Psoas muscle (tissue), 8 donors: ENCODE results near the gene DMAC2. TPM values are rescaled to one million over a fixed set of nuclear protein-coding genes. Genes with fewer than 3 reads are reported as not detected.

Experiments used
- ATAC-seq, 4 donors: fragments of 200-7000 bp; cut with Tn5 transposase; one replicate each; pipeline ENCODE4 v1.9.1; 2020; ENCODE audit warnings: moderate library complexity in 3 of 4, mild to moderate bottlenecking in 2 of 4
- DNase-seq, 2 donors: peaks; one replicate each; pipeline ENCODE4 v3.0.0-alpha.2; 2020
- H3K27ac ChIP-seq: fragments of 200-600 bp; one replicate; pipeline ENCODE4 v1.8.0; 2022
- H3K27me3 ChIP-seq, 3 donors: fragments of 200-600 bp in 1 of 3; one replicate each; pipeline versions ENCODE4 v1.6.1 to v1.8.0; 2013 to 2022; ENCODE audit warnings: low read length in 2 of 3, mild to moderate bottlenecking in 2 of 3, moderate library complexity in 1 of 3; ENCODE audit not compliant: insufficient read depth in 3 of 3
- H3K36me3 ChIP-seq, 2 donors: fragments of 200-600 bp in 1 of 2; one replicate each; pipeline versions ENCODE4 v1.6.1 to v1.8.0; 2013 to 2022; ENCODE audit warnings: low read depth in 1 of 2, mild to moderate bottlenecking in 1 of 2, moderate library complexity in 1 of 2; ENCODE audit not compliant: insufficient read depth in 1 of 2
- H3K4me1 ChIP-seq: fragments of 200-600 bp; one replicate; pipeline ENCODE4 v1.8.0; 2022
- H3K4me3 ChIP-seq: fragments of 200-600 bp; one replicate; pipeline ENCODE4 v1.8.0; 2022; ENCODE audit warnings: mild to moderate bottlenecking
- H3K9me3 ChIP-seq: fragments of 200-600 bp; one replicate; pipeline ENCODE4 v1.8.0; 2022
- WGBS, 3 donors: extraction: QIAGEN DNeasy Blood & Tissue Kit; methylation state at CpG; one replicate each; pipeline versions ENCODE4 v1.1.6 to v1.1.7; 2013; 5-methylcytosine and 5-hydroxymethylcytosine counted together
- intact Hi-C, 2 donors: fragments of 100-400 bp; cut with DNase I; formaldehyde crosslinking; loops; one replicate each; pipeline versions ENCODE4 v1.11.0 to v1.14.2; 2022
- polyA plus RNA-seq, 3 donors: library from polyadenylated mRNA; stranded (reverse); fragments of 200-250 nt; gene quantifications; one replicate each; pipeline ENCODE4 v1.2.3, GENCODE V29; 2013
- total RNA-seq, 4 donors: library from RNA; stranded (reverse); fragmentation: NEBNext Ultra II Directional in 2 of 4; extraction: Animal tissue kit (Norgen Biotek cat#: 25700) in 2 of 4; gene quantifications; one replicate each; pipeline versions ENCODE4 v1.2.1 to v1.2.4, GENCODE V29; 2021 to 2023
- TF ChIP-seq, protein P1 (sequence below): fragments of 200-600 bp; IDR thresholded peaks from one replicate; pipeline ENCODE4 v1.8.0; 2022; ENCODE audit warnings: antibody characterized with exemption
- donor health status: healthy with polysubstance abuse.
- donor health status: DM: no; HTN: no; CAD: no; lungs with moderate emphysema.
- donor health status: Bipolar disorder and iron deficiency.
- donor health status: healthy.
- donor health status: DM: yes; HTN: yes; CAD: no.
- donor health status: DM: no; HTN: no; CAD: no.
- donor health status: DM: no; HTN: no; CAD: no.
- donor health status: DM: yes; HTN: yes; CAD: no.

The DMAC2 gene
- total and polyA plus RNA-seq, 7 donors: 37.6 to 113 (median 68.5) TPM

GRCh38 chr19:41407271-41407670, 32.4 kb downstream of the DMAC2 start:
- Histone ChIP-seq H3K27me3 (no peaks in the 10 kb centered on the region), H3K4me3 (no peak overlapping the region), H3K27ac (peak overlapping the region; percentile 30), H3K4me1 (peaks cover 43% of the 10 kb centered on the region), H3K36me3 (peaks cover 0 to 19% of the 10 kb centered on the region in 2 donors), H3K9me3 (no peaks in the 10 kb centered on the region)
- 54 to 67% (median 55%) methylated on average over 4 of the region's 4 CpGs for WGBS, 3 donors
- DNase-seq (no peak), ATAC-seq (no peak)
- TF ChIP-seq, protein P1, sequence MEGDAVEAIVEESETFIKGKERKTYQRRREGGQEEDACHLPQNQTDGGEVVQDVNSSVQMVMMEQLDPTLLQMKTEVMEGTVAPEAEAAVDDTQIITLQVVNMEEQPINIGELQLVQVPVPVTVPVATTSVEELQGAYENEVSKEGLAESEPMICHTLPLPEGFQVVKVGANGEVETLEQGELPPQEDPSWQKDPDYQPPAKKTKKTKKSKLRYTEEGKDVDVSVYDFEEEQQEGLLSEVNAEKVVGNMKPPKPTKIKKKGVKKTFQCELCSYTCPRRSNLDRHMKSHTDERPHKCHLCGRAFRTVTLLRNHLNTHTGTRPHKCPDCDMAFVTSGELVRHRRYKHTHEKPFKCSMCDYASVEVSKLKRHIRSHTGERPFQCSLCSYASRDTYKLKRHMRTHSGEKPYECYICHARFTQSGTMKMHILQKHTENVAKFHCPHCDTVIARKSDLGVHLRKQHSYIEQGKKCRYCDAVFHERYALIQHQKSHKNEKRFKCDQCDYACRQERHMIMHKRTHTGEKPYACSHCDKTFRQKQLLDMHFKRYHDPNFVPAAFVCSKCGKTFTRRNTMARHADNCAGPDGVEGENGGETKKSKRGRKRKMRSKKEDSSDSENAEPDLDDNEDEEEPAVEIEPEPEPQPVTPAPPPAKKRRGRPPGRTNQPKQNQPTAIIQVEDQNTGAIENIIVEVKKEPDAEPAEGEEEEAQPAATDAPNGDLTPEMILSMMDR: no peak
- intact Hi-C loops: no loop called here

DNA sequence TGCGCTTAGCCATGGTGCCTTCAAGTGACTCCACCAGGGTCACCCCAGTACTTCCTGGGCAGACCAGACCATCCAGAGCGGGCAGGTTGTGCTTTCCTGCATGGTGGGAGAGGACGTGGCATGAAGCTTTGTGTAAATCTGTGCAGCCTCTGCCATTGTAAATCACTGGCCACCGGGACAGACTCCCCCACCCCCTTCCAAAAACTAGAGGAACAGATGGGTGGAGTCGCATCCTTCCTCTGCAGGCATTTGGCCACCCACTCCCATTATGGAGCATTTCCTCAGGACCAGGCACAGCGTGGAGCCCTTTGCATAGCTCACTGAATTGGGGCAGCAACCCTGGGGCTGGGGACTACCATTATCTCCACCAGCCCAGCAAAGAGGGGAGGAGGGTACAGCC, 33.9 kb downstream of the DMAC2 start:
- Histone ChIP-seq H3K9me3 (no peaks in the 10 kb centered on the region), H3K4me1 (peaks cover 31% of the 10 kb centered on the region), H3K27me3 (no peaks in the 10 kb centered on the region), H3K4me3 (no peak overlapping the region), H3K27ac (no peak overlapping the region), H3K36me3 (peaks cover 0 to 15% of the 10 kb centered on the region in 2 donors)
- DNase-seq: no peak
- WGBS, 3 donors: 63 to 75% (median 70%) methylated on average over 6 of the region's 6 CpGs
- intact Hi-C loops: no loop called here
- TF ChIP-seq, protein P1: no peak
- ATAC-seq: no peak

- TF ChIP-seq, protein P1: no peak
- ATAC-seq (no peak), DNase-seq (no peak)
- H3K9me3 ChIP-seq: no peaks in the 10 kb centered on the region
- no peaks in the 10 kb centered on the region for H3K27me3 ChIP-seq
- H3K36me3 ChIP-seq: peaks cover 0 to 13% of the 10 kb centered on the region in 2 donors
- peak overlapping the region; percentile 23 for H3K27ac ChIP-seq
- H3K4me3 ChIP-seq: no peak overlapping the region
- H3K4me1 ChIP-seq: peaks cover 21% of the 10 kb centered on the region
- WGBS, 3 donors: 49 to 59% (median 49%) methylated on average over 12 of the region's 12 CpGs
- intact Hi-C loops: no loop called here
These were observed 36.3 kb downstream of the DMAC2 start for GRCh38 chr19:41403181-41403970.

DNA sequence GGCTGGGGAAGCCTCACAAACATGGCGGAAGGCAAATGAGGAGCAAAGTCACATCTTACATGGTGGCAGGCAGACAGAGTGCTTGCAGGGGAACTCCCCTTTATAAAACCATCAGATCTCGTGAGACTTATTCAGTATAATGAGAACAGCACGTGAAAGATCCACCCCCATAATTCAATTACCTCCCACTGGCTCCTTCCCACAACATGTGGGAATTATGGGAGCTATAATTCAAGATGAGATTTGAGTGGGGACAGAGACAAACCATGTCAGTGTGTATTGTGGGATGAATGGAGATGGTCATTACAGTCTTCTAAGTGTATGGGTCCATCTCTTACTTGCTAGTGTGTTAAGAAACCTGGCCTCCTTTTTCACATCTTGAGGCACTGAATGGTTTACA, 37.7 kb downstream of the DMAC2 start:
- Histone ChIP-seq H3K36me3 (peaks cover 0 to 13% of the 10 kb centered on the region in 2 donors), H3K4me3 (no peak overlapping the region), H3K27ac (no peak overlapping the region), H3K27me3 (no peaks in the 10 kb centered on the region), H3K4me1 (peaks cover 22% of the 10 kb centered on the region), H3K9me3 (no peaks in the 10 kb centered on the region)
- TF ChIP-seq, protein P1: no peak
- ATAC-seq: no peak
- intact Hi-C loops: no loop called here
- DNase-seq: no peak
- 61 to 66% (median 62%) methylated on average over 3 of the region's 3 CpGs for WGBS, 3 donors

DNA sequence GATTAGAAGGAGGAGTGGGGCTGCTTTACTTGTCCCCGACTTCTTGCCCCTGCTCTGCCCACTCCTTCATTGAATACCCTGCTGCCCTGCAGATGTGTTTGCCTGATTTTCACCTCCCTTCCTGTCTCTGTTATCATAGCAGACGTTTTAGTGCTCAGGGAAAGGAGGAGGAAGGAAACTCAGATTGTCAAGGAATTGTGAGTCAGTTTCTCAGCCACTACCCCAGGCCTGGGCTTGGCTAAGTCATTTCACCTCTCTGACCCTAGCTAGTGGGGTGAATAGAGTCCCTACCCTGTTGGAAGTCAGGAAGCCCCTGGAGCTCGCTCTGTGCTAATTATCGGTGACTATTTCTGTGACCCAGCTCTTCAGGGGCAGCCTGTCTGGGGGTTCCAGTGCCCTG, 38.2 kb downstream of the DMAC2 start:
- DNase-seq: no peak
- WGBS, 3 donors: 54 to 70% (median 63%) methylated on average over 4 of the region's 4 CpGs
- Histone ChIP-seq H3K36me3 (peaks cover 0 to 13% of the 10 kb centered on the region in 2 donors), H3K4me1 (peaks cover 22% of the 10 kb centered on the region), H3K27ac (no peak overlapping the region), H3K27me3 (no peaks in the 10 kb centered on the region), H3K4me3 (no peak overlapping the region), H3K9me3 (no peaks in the 10 kb centered on the region)
- intact Hi-C loops: no loop called here
- TF ChIP-seq, protein P1: no peak
- ATAC-seq: no peak
